HCT116 (cell line): Measurements from ENCODE around the gene STXBP5L.

Experiments
- ATF3 ChIP-seq: IDR thresholded peaks from 2 replicates; pipeline ENCODE4 v1.6.1; 2012
- EZH2phosphoT487 ChIP-seq: fragments of 200-600 bp; IDR thresholded peaks from 2 replicates; pipeline ENCODE4 v1.6.1; 2018; ENCODE audit warnings: antibody characterized with exemption, borderline replicate concordance
- FOSL1 ChIP-seq: IDR thresholded peaks from 2 replicates; pipeline ENCODE4 v1.6.1; 2012; ENCODE audit warnings: low read depth
- POLR2A ChIP-seq: IDR thresholded peaks from 2 replicates; pipeline ENCODE4 v1.7.0; 2011; ENCODE audit warnings: borderline replicate concordance; ENCODE audit not compliant: insufficient read depth, insufficient read length; ENCODE audit errors: extremely low read depth
- TCF7L2 ChIP-seq: IDR thresholded peaks from 2 replicates; pipeline ENCODE4 v1.7.0; 2011; ENCODE audit warnings: borderline replicate concordance, inconsistent platforms; ENCODE audit not compliant: insufficient read depth, insufficient read length; ENCODE audit errors: extremely low read depth
- YY1 ChIP-seq: IDR thresholded peaks from 2 replicates; pipeline ENCODE4 v1.6.1; 2011; ENCODE audit warnings: low read length, low read depth, moderate library complexity, mild to moderate bottlenecking; ENCODE audit not compliant: insufficient replicate concordance; ENCODE audit errors: extremely low read depth
- TF ChIP-seq, protein P1 (sequence below), 3 experiments: fragments of 200-600 bp in 1 of 3; sonication (generic) in 1 of 3; IDR thresholded peaks in 2 of 3; conservative IDR thresholded peaks in 1 of 3; 2 replicates each; pipeline ENCODE4 v1.5.1; 2012 to 2017; ENCODE audit warnings: low read depth in 2 of 3, low read length in 2 of 3, antibody characterized with exemption in 1 of 3, borderline replicate concordance in 1 of 3, control low read depth in 1 of 3, mild to moderate bottlenecking in 1 of 3, mixed read lengths in 1 of 3, mixed run types in 1 of 3, moderate library complexity in 1 of 3; ENCODE audit not compliant: insufficient read depth in 1 of 3
- TF ChIP-seq, protein P2 (sequence below): IDR thresholded peaks from 2 replicates; pipeline ENCODE4 v1.6.1; 2011; ENCODE audit warnings: mild to moderate bottlenecking, low read length, moderate library complexity; ENCODE audit not compliant: insufficient replicate concordance; ENCODE audit errors: extremely low read depth

- TF ChIP-seq POLR2A: no peak
- TF ChIP-seq, protein P1, sequence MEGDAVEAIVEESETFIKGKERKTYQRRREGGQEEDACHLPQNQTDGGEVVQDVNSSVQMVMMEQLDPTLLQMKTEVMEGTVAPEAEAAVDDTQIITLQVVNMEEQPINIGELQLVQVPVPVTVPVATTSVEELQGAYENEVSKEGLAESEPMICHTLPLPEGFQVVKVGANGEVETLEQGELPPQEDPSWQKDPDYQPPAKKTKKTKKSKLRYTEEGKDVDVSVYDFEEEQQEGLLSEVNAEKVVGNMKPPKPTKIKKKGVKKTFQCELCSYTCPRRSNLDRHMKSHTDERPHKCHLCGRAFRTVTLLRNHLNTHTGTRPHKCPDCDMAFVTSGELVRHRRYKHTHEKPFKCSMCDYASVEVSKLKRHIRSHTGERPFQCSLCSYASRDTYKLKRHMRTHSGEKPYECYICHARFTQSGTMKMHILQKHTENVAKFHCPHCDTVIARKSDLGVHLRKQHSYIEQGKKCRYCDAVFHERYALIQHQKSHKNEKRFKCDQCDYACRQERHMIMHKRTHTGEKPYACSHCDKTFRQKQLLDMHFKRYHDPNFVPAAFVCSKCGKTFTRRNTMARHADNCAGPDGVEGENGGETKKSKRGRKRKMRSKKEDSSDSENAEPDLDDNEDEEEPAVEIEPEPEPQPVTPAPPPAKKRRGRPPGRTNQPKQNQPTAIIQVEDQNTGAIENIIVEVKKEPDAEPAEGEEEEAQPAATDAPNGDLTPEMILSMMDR (IDR thresholded peaks at IDR 0.05 in 2 of 3, conservative IDR thresholded peaks at IDR 0.05 in 1 of 3; ENCODE audit: borderline replicate concordance in 1 of 3, insufficient read depth in 1 of 3, low read depth in 2 of 3, low read length in 2 of 3): no peak
- TF ChIP-seq FOSL1: no peak
- no peak for TF ChIP-seq YY1
- no peak for TF ChIP-seq EZH2phosphoT487
- no peak for TF ChIP-seq ATF3
- TF ChIP-seq, protein P2, sequence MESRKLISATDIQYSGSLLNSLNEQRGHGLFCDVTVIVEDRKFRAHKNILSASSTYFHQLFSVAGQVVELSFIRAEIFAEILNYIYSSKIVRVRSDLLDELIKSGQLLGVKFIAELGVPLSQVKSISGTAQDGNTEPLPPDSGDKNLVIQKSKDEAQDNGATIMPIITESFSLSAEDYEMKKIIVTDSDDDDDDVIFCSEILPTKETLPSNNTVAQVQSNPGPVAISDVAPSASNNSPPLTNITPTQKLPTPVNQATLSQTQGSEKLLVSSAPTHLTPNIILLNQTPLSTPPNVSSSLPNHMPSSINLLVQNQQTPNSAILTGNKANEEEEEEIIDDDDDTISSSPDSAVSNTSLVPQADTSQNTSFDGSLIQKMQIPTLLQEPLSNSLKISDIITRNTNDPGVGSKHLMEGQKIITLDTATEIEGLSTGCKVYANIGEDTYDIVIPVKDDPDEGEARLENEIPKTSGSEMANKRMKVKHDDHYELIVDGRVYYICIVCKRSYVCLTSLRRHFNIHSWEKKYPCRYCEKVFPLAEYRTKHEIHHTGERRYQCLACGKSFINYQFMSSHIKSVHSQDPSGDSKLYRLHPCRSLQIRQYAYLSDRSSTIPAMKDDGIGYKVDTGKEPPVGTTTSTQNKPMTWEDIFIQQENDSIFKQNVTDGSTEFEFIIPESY: no peak
- no peak for TF ChIP-seq TCF7L2
Observed at GRCh38 chr3:121064121-121064520, 156.1 kb downstream of the STXBP5L start.
